Dedifferentiated amniotic fluid mesenchymal stem cell (primary cell): ENCODE data around the gene IL4R.
"Not testable (repeated sequence)": the region's sequence is repeated elsewhere in the genome, so short reads cannot be mapped to it uniquely, and the experiment has no call there.

Source experiments
- DNase-seq: peaks from one replicate; pipeline ENCODE4 v3.0.0-alpha.2; 2016; ENCODE audit errors: extremely low spot score

The IL4R gene

GRCh38 chr16:27288313-27288712 is 25.5 kb upstream of the IL4R start:
- DNase-seq: not testable (repeated sequence)

- no peak for DNase-seq
Measured at GRCh38 chr16:27289669-27290068, 24.1 kb upstream of the IL4R start.

GRCh38 chr16:27290562-27290961 is 23.2 kb upstream of the IL4R start:
- DNase-seq: no peak

- no peak for DNase-seq
Measured at GRCh38 chr16:27291106-27291505, 22.7 kb upstream of the IL4R start.

- DNase-seq: no peak
Measured at GRCh38 chr16:27291722-27292240, 22.0 kb upstream of the IL4R start.

GRCh38 chr16:27293343-27293742 is 20.4 kb upstream of the IL4R start:
- no peak for DNase-seq

- DNase-seq: no peak
Measured at GRCh38 chr16:27298132-27298531, 15.6 kb upstream of the IL4R start.

- DNase-seq: no peak
Measured at GRCh38 chr16:27301236-27301861, 12.4 kb upstream of the IL4R start.

- DNase-seq: no peak
Measured at GRCh38 chr16:27302126-27302525, 11.6 kb upstream of the IL4R start.

- no peak for DNase-seq
Measured at GRCh38 chr16:27303256-27304100, 10.3 kb upstream of the IL4R start.

GRCh38 chr16:27304102-27304501 is 9.7 kb upstream of the IL4R start:
- no peak for DNase-seq

- DNase-seq: no peak
Measured at GRCh38 chr16:27304881-27305745, 8.7 kb upstream of the IL4R start.

- no peak for DNase-seq
Measured at GRCh38 chr16:27305839-27306442, 7.8 kb upstream of the IL4R start.

GRCh38 chr16:27308792-27309191 is 5.0 kb upstream of the IL4R start:
- no peak for DNase-seq

GRCh38 chr16:27310576-27311447 is 3.0 kb upstream of the IL4R start:
- DNase-seq: no peak

GRCh38 chr16:27311448-27311830 is 2.3 kb upstream of the IL4R start:
- DNase-seq: no peak

- DNase-seq: no peak
Measured at GRCh38 chr16:27311897-27312303, 1.9 kb upstream of the IL4R start.

- no peak for DNase-seq
Measured at GRCh38 chr16:27312580-27313421, 973 bp upstream of the IL4R start.

GRCh38 chr16:27314161-27314723 is 468 bp downstream of the IL4R start:
- peak; percentile 55 for DNase-seq

- DNase-seq: no peak
Measured at GRCh38 chr16:27314986-27315332, 1.2 kb downstream of the IL4R start.
